Neural cell (in vitro differentiated cells): ENCODE measurements around the gene GNG7. TPM values are rescaled to one million over a fixed set of nuclear protein-coding genes. Genes with fewer than 3 reads are reported as not detected.
"Not testable (repeated sequence)": the region's sequence is repeated elsewhere in the genome, so short reads cannot be mapped to it uniquely, and the experiment has no call there.

ENCODE experiments used
- H2AFZ ChIP-seq: fragments of 200-600, 300-800 bp; sonication (generic), shearing (Covaris generic); 2 replicates; pipeline ENCODE4 v1.6.0; 2014; ENCODE audit warnings: low read depth, mild to moderate bottlenecking, antibody characterized with exemption, low read length, moderate library complexity
- H3F3A ChIP-seq: fragments of 200-600 bp; shearing (Covaris generic); 2 replicates; pipeline ENCODE4 v1.6.1; 2016; ENCODE audit warnings: mild to moderate bottlenecking, moderate library complexity, mixed read lengths, antibody characterized with exemption, low read length; ENCODE audit not compliant: insufficient read depth, poor library complexity, severe bottlenecking
- H3K27ac ChIP-seq: fragments of 200-600, 300-800 bp; sonication (generic), shearing (Covaris generic); 2 replicates; pipeline ENCODE4 v1.5.1; 2014; ENCODE audit warnings: mild to moderate bottlenecking, low read length, moderate library complexity
- H3K27me3 ChIP-seq: fragments of 300-800, 200-600 bp; sonication (generic), shearing (Covaris generic); 2 replicates; pipeline ENCODE4 v1.6.0; 2014; ENCODE audit warnings: mild to moderate bottlenecking, low read depth, low read length, moderate library complexity; ENCODE audit not compliant: insufficient read depth
- H3K36me3 ChIP-seq: fragments of 300-800, 200-600 bp; sonication (generic), shearing (Covaris generic); 2 replicates; pipeline ENCODE4 v1.5.1; 2014; ENCODE audit warnings: mild to moderate bottlenecking, antibody characterized with exemption, low read length, moderate library complexity; ENCODE audit not compliant: insufficient read depth
- H3K4me2 ChIP-seq: fragments of 300-800, 200-600 bp; sonication (generic), shearing (Covaris generic); 2 replicates; pipeline ENCODE4 v1.6.0; 2014; ENCODE audit warnings: mild to moderate bottlenecking, low read length
- H3K4me3 ChIP-seq: fragments of 300-800, 200-600 bp; sonication (generic), shearing (Covaris generic); 2 replicates; pipeline ENCODE4 v1.5.1; 2014; ENCODE audit warnings: mild to moderate bottlenecking, low read length, moderate library complexity
- H3K79me2 ChIP-seq: fragments of 200-600 bp; shearing (Covaris generic); replicated peaks from 2 replicates; pipeline ENCODE4 v1.6.0; 2014; ENCODE audit warnings: mild to moderate bottlenecking, low read length, moderate library complexity; ENCODE audit not compliant: insufficient read depth
- H3K9ac ChIP-seq: fragments of 300-800, 200-600 bp; sonication (generic), shearing (Covaris generic); 2 replicates; pipeline ENCODE4 v1.6.1; 2016; ENCODE audit warnings: mild to moderate bottlenecking, low read length, mixed read lengths
- H3K9me2 ChIP-seq: fragments of 200-600 bp; shearing (Covaris generic); 2 replicates; pipeline ENCODE4 v1.6.1; 2016; ENCODE audit warnings: mild to moderate bottlenecking, low read length, mixed read lengths; ENCODE audit not compliant: insufficient read depth
- H3K9me3 ChIP-seq: fragments of 200-600, 300-800 bp; sonication (generic), shearing (Covaris generic); 2 replicates; pipeline ENCODE4 v1.6.1; 2016; ENCODE audit warnings: mild to moderate bottlenecking, mixed run types, low read length, moderate library complexity, mixed read lengths
- H4K20me1 ChIP-seq: fragments of 200-600 bp; shearing (Covaris generic); 2 replicates; pipeline ENCODE4 v1.6.1; 2016; ENCODE audit warnings: mild to moderate bottlenecking, mixed run types; ENCODE audit not compliant: insufficient read depth
- CTCF ChIP-seq: fragments of 450-650 bp; IDR thresholded peaks from 2 replicates; pipeline ENCODE4 v1.5.1; 2014; ENCODE audit warnings: antibody characterized with exemption, mild to moderate bottlenecking, moderate library complexity; ENCODE audit not compliant: poor library complexity, severe bottlenecking
- EP300 ChIP-seq: fragments of 450-650 bp; conservative IDR thresholded peaks from 2 replicates; pipeline ENCODE4 v1.6.1; 2014; ENCODE audit warnings: antibody characterized with exemption, mild to moderate bottlenecking, moderate library complexity; ENCODE audit not compliant: poor library complexity, severe bottlenecking
- EZH2 ChIP-seq: fragments of 200-600, 300-800 bp; shearing (Covaris generic), sonication (generic); IDR thresholded peaks from 2 replicates; pipeline ENCODE4 v1.6.1; 2014; ENCODE audit warnings: antibody characterized with exemption, low read length, borderline replicate concordance, mild to moderate bottlenecking; ENCODE audit not compliant: insufficient read depth, poor library complexity, severe bottlenecking
- MXI1 ChIP-seq: fragments of 450-650 bp; conservative IDR thresholded peaks from 2 replicates; pipeline ENCODE4 v1.6.1; 2014; ENCODE audit warnings: antibody characterized with exemption, mild to moderate bottlenecking; ENCODE audit not compliant: poor library complexity, severe bottlenecking
- POLR2AphosphoS5 ChIP-seq: IDR thresholded peaks from 2 replicates; pipeline ENCODE4 v1.6.1; 2012
- RAD21 ChIP-seq: fragments of 450-650 bp; conservative IDR thresholded peaks from 2 replicates; pipeline ENCODE4 v1.6.1; 2014; ENCODE audit warnings: antibody characterized with exemption, mild to moderate bottlenecking, moderate library complexity
- SMC3 ChIP-seq: fragments of 450-650 bp; conservative IDR thresholded peaks from 2 replicates; pipeline ENCODE4 v1.6.1; 2014; ENCODE audit warnings: antibody characterized with exemption, mild to moderate bottlenecking, moderate library complexity; ENCODE audit not compliant: poor library complexity
- TAF1 ChIP-seq: IDR thresholded peaks from 2 replicates; pipeline ENCODE4 v1.6.1; 2012; ENCODE audit warnings: low read depth
- polyA plus RNA-seq: library from polyadenylated mRNA; depleted of rRNA; stranded (reverse); fragments of >200 nt; gene quantifications from 2 replicates; pipeline ENCODE4 v1.2.3, GENCODE V29; 2014
- TF ChIP-seq, protein P1 (sequence below): IDR thresholded peaks from 2 replicates; pipeline ENCODE4 v1.6.1; 2012; ENCODE audit warnings: borderline replicate concordance

The GNG7 gene
- polyA plus RNA-seq, 1 donor from 2014 or later, result 3.0 TPM

- no peak overlapping the region for H2AFZ ChIP-seq
- H3K36me3 ChIP-seq, result no peaks in the 10 kb centered on the region
- TF ChIP-seq CTCF, result no peak
- TF ChIP-seq MXI1, result no peak
- no peak for TF ChIP-seq SMC3
- TF ChIP-seq EZH2, result no peak
- no peak for TF ChIP-seq EP300
- TF ChIP-seq, protein P1, sequence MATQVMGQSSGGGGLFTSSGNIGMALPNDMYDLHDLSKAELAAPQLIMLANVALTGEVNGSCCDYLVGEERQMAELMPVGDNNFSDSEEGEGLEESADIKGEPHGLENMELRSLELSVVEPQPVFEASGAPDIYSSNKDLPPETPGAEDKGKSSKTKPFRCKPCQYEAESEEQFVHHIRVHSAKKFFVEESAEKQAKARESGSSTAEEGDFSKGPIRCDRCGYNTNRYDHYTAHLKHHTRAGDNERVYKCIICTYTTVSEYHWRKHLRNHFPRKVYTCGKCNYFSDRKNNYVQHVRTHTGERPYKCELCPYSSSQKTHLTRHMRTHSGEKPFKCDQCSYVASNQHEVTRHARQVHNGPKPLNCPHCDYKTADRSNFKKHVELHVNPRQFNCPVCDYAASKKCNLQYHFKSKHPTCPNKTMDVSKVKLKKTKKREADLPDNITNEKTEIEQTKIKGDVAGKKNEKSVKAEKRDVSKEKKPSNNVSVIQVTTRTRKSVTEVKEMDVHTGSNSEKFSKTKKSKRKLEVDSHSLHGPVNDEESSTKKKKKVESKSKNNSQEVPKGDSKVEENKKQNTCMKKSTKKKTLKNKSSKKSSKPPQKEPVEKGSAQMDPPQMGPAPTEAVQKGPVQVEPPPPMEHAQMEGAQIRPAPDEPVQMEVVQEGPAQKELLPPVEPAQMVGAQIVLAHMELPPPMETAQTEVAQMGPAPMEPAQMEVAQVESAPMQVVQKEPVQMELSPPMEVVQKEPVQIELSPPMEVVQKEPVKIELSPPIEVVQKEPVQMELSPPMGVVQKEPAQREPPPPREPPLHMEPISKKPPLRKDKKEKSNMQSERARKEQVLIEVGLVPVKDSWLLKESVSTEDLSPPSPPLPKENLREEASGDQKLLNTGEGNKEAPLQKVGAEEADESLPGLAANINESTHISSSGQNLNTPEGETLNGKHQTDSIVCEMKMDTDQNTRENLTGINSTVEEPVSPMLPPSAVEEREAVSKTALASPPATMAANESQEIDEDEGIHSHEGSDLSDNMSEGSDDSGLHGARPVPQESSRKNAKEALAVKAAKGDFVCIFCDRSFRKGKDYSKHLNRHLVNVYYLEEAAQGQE, result no peak
- no peak for TF ChIP-seq TAF1
- no peak for TF ChIP-seq RAD21
- no peak for TF ChIP-seq POLR2AphosphoS5
- no peaks in the 10 kb centered on the region for H3K9me3 ChIP-seq
- no peaks in the 10 kb centered on the region for H3K9me2 ChIP-seq
- no peak overlapping the region for H3K4me3 ChIP-seq
- no peaks in the 10 kb centered on the region for H3K79me2 ChIP-seq
- H3K27me3 ChIP-seq, result no peaks in the 10 kb centered on the region
- H4K20me1 ChIP-seq, result no peaks in the 10 kb centered on the region
- H3K4me2 ChIP-seq, result no peak overlapping the region
- H3K27ac ChIP-seq, result no peak overlapping the region
- H3F3A ChIP-seq, result no peaks in the 10 kb centered on the region
- no peak overlapping the region for H3K9ac ChIP-seq
These were observed 77.9 kb downstream of the GNG7 start for GRCh38 chr19:2624537-2625091.

- Histone ChIP-seq H4K20me1 (no peaks in the 10 kb centered on the region), H3K27me3 (no peaks in the 10 kb centered on the region), H3K9ac (no peak overlapping the region), H3K4me2 (no peak overlapping the region), H3K4me3 (no peak overlapping the region), H3K9me3 (no peaks in the 10 kb centered on the region), H3K79me2 (no peaks in the 10 kb centered on the region), H3F3A (no peaks in the 10 kb centered on the region), H2AFZ (no peak overlapping the region), H3K27ac (no peak overlapping the region), H3K36me3 (no peaks in the 10 kb centered on the region), H3K9me2 (no peaks in the 10 kb centered on the region)
- TF ChIP-seq SMC3 (no peak), EP300 (no peak), POLR2AphosphoS5 (no peak), RAD21 (no peak), CTCF (no peak), MXI1 (no peak), TAF1 (no peak), EZH2 (no peak)
- TF ChIP-seq, protein P1, result no peak
These were observed 78.7 kb downstream of the GNG7 start for GRCh38 chr19:2623798-2624197.

- H3K4me3 ChIP-seq, H3K9me2 ChIP-seq, H3K4me2 ChIP-seq, H3K36me3 ChIP-seq, H3F3A ChIP-seq, H2AFZ ChIP-seq, H3K27me3 ChIP-seq, H3K9ac ChIP-seq, H3K9me3 ChIP-seq, H4K20me1 ChIP-seq, H3K27ac ChIP-seq, H3K79me2 ChIP-seq: not testable (repeated sequence)
These were observed 80.0 kb downstream of the GNG7 start for GRCh38 chr19:2622371-2622961.
